Neural cell (in vitro differentiated cells): ENCODE measurements around the gene HPD. TPM values are rescaled to one million over a fixed set of nuclear protein-coding genes. Genes with fewer than 3 reads are reported as not detected.

ENCODE experiments used
- H2AFZ ChIP-seq: fragments of 200-600, 300-800 bp; sonication (generic), shearing (Covaris generic); 2 replicates; pipeline ENCODE4 v1.6.0; 2014; ENCODE audit warnings: low read depth, mild to moderate bottlenecking, antibody characterized with exemption, low read length, moderate library complexity
- H3F3A ChIP-seq: fragments of 200-600 bp; shearing (Covaris generic); 2 replicates; pipeline ENCODE4 v1.6.1; 2016; ENCODE audit warnings: mild to moderate bottlenecking, moderate library complexity, mixed read lengths, antibody characterized with exemption, low read length; ENCODE audit not compliant: insufficient read depth, poor library complexity, severe bottlenecking
- H3K27ac ChIP-seq: fragments of 200-600, 300-800 bp; sonication (generic), shearing (Covaris generic); 2 replicates; pipeline ENCODE4 v1.5.1; 2014; ENCODE audit warnings: mild to moderate bottlenecking, low read length, moderate library complexity
- H3K27me3 ChIP-seq: fragments of 300-800, 200-600 bp; sonication (generic), shearing (Covaris generic); 2 replicates; pipeline ENCODE4 v1.6.0; 2014; ENCODE audit warnings: mild to moderate bottlenecking, low read depth, low read length, moderate library complexity; ENCODE audit not compliant: insufficient read depth
- H3K36me3 ChIP-seq: fragments of 300-800, 200-600 bp; sonication (generic), shearing (Covaris generic); 2 replicates; pipeline ENCODE4 v1.5.1; 2014; ENCODE audit warnings: mild to moderate bottlenecking, antibody characterized with exemption, low read length, moderate library complexity; ENCODE audit not compliant: insufficient read depth
- H3K4me2 ChIP-seq: fragments of 300-800, 200-600 bp; sonication (generic), shearing (Covaris generic); 2 replicates; pipeline ENCODE4 v1.6.0; 2014; ENCODE audit warnings: mild to moderate bottlenecking, low read length
- H3K4me3 ChIP-seq: fragments of 300-800, 200-600 bp; sonication (generic), shearing (Covaris generic); 2 replicates; pipeline ENCODE4 v1.5.1; 2014; ENCODE audit warnings: mild to moderate bottlenecking, low read length, moderate library complexity
- H3K79me2 ChIP-seq: fragments of 200-600 bp; shearing (Covaris generic); replicated peaks from 2 replicates; pipeline ENCODE4 v1.6.0; 2014; ENCODE audit warnings: mild to moderate bottlenecking, low read length, moderate library complexity; ENCODE audit not compliant: insufficient read depth
- H3K9ac ChIP-seq: fragments of 300-800, 200-600 bp; sonication (generic), shearing (Covaris generic); 2 replicates; pipeline ENCODE4 v1.6.1; 2016; ENCODE audit warnings: mild to moderate bottlenecking, low read length, mixed read lengths
- H3K9me2 ChIP-seq: fragments of 200-600 bp; shearing (Covaris generic); 2 replicates; pipeline ENCODE4 v1.6.1; 2016; ENCODE audit warnings: mild to moderate bottlenecking, low read length, mixed read lengths; ENCODE audit not compliant: insufficient read depth
- H3K9me3 ChIP-seq: fragments of 200-600, 300-800 bp; sonication (generic), shearing (Covaris generic); 2 replicates; pipeline ENCODE4 v1.6.1; 2016; ENCODE audit warnings: mild to moderate bottlenecking, mixed run types, low read length, moderate library complexity, mixed read lengths
- H4K20me1 ChIP-seq: fragments of 200-600 bp; shearing (Covaris generic); 2 replicates; pipeline ENCODE4 v1.6.1; 2016; ENCODE audit warnings: mild to moderate bottlenecking, mixed run types; ENCODE audit not compliant: insufficient read depth
- POLR2AphosphoS5 ChIP-seq: IDR thresholded peaks from 2 replicates; pipeline ENCODE4 v1.6.1; 2012
- RAD21 ChIP-seq: fragments of 450-650 bp; conservative IDR thresholded peaks from 2 replicates; pipeline ENCODE4 v1.6.1; 2014; ENCODE audit warnings: antibody characterized with exemption, mild to moderate bottlenecking, moderate library complexity
- REST ChIP-seq: IDR thresholded peaks from 2 replicates; pipeline ENCODE4 v1.6.1; 2012; ENCODE audit warnings: borderline replicate concordance
- SMC3 ChIP-seq: fragments of 450-650 bp; conservative IDR thresholded peaks from 2 replicates; pipeline ENCODE4 v1.6.1; 2014; ENCODE audit warnings: antibody characterized with exemption, mild to moderate bottlenecking, moderate library complexity; ENCODE audit not compliant: poor library complexity
- TAF1 ChIP-seq: IDR thresholded peaks from 2 replicates; pipeline ENCODE4 v1.6.1; 2012; ENCODE audit warnings: low read depth
- polyA plus RNA-seq: library from polyadenylated mRNA; depleted of rRNA; stranded (reverse); fragments of >200 nt; gene quantifications from 2 replicates; pipeline ENCODE4 v1.2.3, GENCODE V29; 2014

The HPD gene
- polyA plus RNA-seq, 1 donor from 2014 or later = not detected

GRCh38 chr12:121805171-121806008, 53.3 kb downstream of the HPD start:
- H4K20me1 ChIP-seq = peaks cover 18% of the 10 kb centered on the region
- peak overlapping the region; percentile 86 for H3K4me2 ChIP-seq
- peak overlapping the region; percentile 99 for H3K9ac ChIP-seq
- peak overlapping the region; percentile 92 for H3K4me3 ChIP-seq
- TF ChIP-seq TAF1 = no peak
- no peak for TF ChIP-seq SMC3
- no peak for TF ChIP-seq RAD21
- TF ChIP-seq REST = no peak
- no peaks in the 10 kb centered on the region for H3K27me3 ChIP-seq
- no peak overlapping the region for H2AFZ ChIP-seq
- no peaks in the 10 kb centered on the region for H3K36me3 ChIP-seq
- H3K79me2 ChIP-seq = peaks cover 78% of the 10 kb centered on the region
- H3K9me2 ChIP-seq = no peaks in the 10 kb centered on the region
- H3K9me3 ChIP-seq = no peaks in the 10 kb centered on the region
- peaks cover 13% of the 10 kb centered on the region for H3F3A ChIP-seq
- H3K27ac ChIP-seq = peak overlapping the region; percentile 20

- Histone ChIP-seq H3K9ac (peak overlapping the region; percentile 99), H3K9me3 (no peaks in the 10 kb centered on the region), H2AFZ (no peak overlapping the region), H3K79me2 (peaks cover 74% of the 10 kb centered on the region), H3K4me2 (peak overlapping the region; percentile 55), H3K27ac (peak overlapping the region; percentile 67), H3K36me3 (no peaks in the 10 kb centered on the region), H4K20me1 (peaks cover 18% of the 10 kb centered on the region), H3F3A (peaks cover 13% of the 10 kb centered on the region), H3K4me3 (peak overlapping the region; percentile 92), H3K9me2 (no peaks in the 10 kb centered on the region), H3K27me3 (no peaks in the 10 kb centered on the region)
- peak; percentile 20 for TF ChIP-seq REST
- TF ChIP-seq POLR2AphosphoS5 = no peak
Observed at GRCh38 chr12:121804417-121805111, 54.1 kb downstream of the HPD start.
